Progenitor cell of endocrine pancreas (in vitro differentiated cells): ENCODE data around the gene SSH2. TPM values are rescaled to one million over a fixed set of nuclear protein-coding genes. Genes with fewer than 3 reads are reported as not detected.
"Not testable (repeated sequence)": the region's sequence is repeated elsewhere in the genome, so short reads cannot be mapped to it uniquely, and the experiment has no call there.

Source experiments
- DNase-seq: peaks from one replicate; pipeline ENCODE4 v3.0.0; 2021; ENCODE audit warnings: low spot score; ENCODE audit not compliant: unreplicated experiment
- H3K27ac Mint-ChIP-seq: 2 replicates; pipeline ENCODE4 v1.8.0; 2021; ENCODE audit warnings: mild to moderate bottlenecking, moderate library complexity, mixed read lengths
- H3K27me3 Mint-ChIP-seq: 2 replicates; pipeline ENCODE4 v1.8.0; 2021; ENCODE audit warnings: mixed read lengths
- H3K36me3 Mint-ChIP-seq: 2 replicates; pipeline ENCODE4 v1.8.0; 2022; ENCODE audit warnings: mixed read lengths; ENCODE audit not compliant: insufficient read depth
- H3K4me1 Mint-ChIP-seq: 2 replicates; pipeline ENCODE4 v1.8.0; 2021; ENCODE audit warnings: low read depth, mixed read lengths
- H3K4me3 Mint-ChIP-seq: 2 replicates; pipeline ENCODE4 v1.8.0; 2021; ENCODE audit warnings: low read depth, mild to moderate bottlenecking, moderate library complexity, mixed read lengths
- H3K9me3 Mint-ChIP-seq: 2 replicates; pipeline ENCODE4 v1.8.0; 2021; ENCODE audit warnings: low read depth, mixed read lengths
- CTCF ChIP-seq: fragments of 200-600 bp; sonication (generic); IDR thresholded peaks from one replicate; pipeline ENCODE4 v1.5.0; 2021; ENCODE audit warnings: antibody characterized with exemption, mild to moderate bottlenecking; ENCODE audit not compliant: unreplicated experiment
- total RNA-seq: library from RNA; stranded (reverse); gene quantifications from 2 replicates; pipeline ENCODE4 v1.2.1, GENCODE V29; 2021

The SSH2 gene
- total RNA-seq, 1 donor from 2014 or later: 20.7 TPM

GRCh38 chr17:29787995-29788394, 142.0 kb downstream of the SSH2 start:
- H3K4me3 Mint-ChIP-seq: no peak overlapping the region
- TF ChIP-seq CTCF: no peak

DNA sequence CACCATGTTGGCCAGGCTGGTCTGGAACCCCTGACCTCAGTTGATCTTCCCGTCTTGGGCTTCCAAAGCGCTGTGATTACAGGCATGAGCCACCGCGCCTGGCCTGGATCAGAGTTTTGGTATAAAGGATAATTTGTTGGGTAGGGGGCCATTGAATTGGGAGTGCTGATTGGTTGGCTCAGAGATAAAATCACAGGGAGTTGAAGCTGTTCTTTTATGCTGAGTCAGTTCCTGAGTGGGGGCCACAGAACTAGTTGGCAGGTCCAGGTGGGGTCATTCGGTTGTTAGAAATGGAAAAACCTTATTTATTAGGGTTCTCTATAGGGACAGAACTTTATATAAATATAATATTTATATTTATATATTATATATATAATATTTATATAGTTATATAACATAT, 147.1 kb downstream of the SSH2 start:
- no peak for TF ChIP-seq CTCF
- Mint-ChIP-seq H3K27ac (no peak overlapping the region), H3K36me3 (peaks cover 10% of the 10 kb centered on the region), H3K9me3 (no peaks in the 10 kb centered on the region), H3K27me3 (no peaks in the 10 kb centered on the region), H3K4me3 (no peak overlapping the region), H3K4me1 (peaks cover 2% of the 10 kb centered on the region)
- DNase-seq: no peak

More at GRCh38 chr17:29787995-29788394, 142.0 kb downstream of the SSH2 start:
- H3K9me3 Mint-ChIP-seq: no peaks in the 10 kb centered on the region
- peaks cover 8% of the 10 kb centered on the region for H3K36me3 Mint-ChIP-seq
- H3K27ac Mint-ChIP-seq: no peak overlapping the region
- no peak for DNase-seq
- H3K4me1 Mint-ChIP-seq: peaks cover 11% of the 10 kb centered on the region
- no peaks in the 10 kb centered on the region for H3K27me3 Mint-ChIP-seq

GRCh38 chr17:29779812-29780190, 150.2 kb downstream of the SSH2 start:
- not testable (repeated sequence) for H3K27ac Mint-ChIP-seq, H3K4me1 Mint-ChIP-seq, H3K4me3 Mint-ChIP-seq, H3K27me3 Mint-ChIP-seq, H3K36me3 Mint-ChIP-seq, DNase-seq, H3K9me3 Mint-ChIP-seq

DNA sequence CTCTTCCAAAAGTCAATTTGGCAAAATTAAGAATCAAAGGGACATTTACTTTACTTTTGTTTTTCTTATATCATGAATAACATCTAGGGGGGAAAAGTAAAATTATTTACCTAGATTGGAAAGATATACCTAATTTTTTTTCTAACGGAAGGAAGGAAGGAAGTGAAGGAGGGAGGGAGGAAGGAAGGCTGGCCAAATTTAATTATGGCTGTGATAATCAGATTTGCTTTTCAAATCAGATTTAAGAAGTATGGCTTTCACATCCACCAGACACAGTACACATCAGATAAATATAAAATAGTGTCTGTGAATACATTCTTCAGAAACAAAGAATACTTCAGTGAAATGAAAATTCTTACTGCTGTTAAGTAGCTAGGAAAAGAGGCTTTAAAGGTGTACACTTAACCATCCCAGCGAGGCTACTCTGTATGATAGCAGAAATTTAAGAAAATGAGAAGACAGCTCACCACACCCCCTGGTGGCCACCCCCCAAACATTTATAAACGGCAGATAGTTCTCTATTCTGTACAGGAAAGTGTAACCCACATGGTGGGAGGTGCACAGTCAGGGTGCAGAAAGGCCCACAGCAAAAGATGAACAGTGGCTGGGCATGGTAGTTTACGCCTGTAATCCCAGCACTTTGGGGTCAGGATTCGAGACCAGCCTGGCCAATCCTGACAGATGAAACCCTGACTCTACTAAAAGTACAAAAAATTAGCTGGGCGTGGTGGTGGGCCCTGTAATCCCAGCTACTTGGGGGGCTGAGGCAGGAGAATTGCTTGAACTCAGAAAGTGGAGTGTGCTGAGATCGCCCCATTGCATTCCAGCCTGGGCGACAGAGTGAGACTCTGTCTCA, 150.8 kb downstream of the SSH2 start:
- Mint-ChIP-seq H3K4me1 (no peaks in the 10 kb centered on the region), H3K36me3 (peaks cover 5% of the 10 kb centered on the region), H3K27ac (no peak overlapping the region), H3K27me3 (no peaks in the 10 kb centered on the region), H3K9me3 (no peaks in the 10 kb centered on the region), H3K4me3 (no peak overlapping the region)
- DNase-seq: peak; percentile 15
- TF ChIP-seq CTCF: peak; percentile 70

DNA sequence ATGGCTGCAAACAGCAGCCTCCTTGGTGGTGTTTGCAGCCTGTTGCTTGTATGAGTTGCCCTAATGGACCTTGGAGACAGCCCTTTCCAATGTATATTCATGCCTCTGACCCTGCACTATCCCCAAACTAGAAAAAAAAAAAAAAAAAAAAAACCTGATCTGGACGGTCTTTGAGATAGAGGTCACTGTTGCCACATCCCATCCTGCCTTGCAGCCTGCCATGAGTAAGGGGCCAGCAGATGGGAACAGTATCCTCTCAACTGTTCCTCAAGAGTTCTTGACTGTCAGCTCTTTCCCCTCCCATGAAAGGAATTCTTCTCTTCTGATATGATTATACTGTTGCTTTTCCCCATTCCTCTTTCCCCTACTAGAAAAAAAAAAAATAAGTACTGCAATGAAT, 152.4 kb downstream of the SSH2 start:
- no peak for DNase-seq
- no peak for TF ChIP-seq CTCF
- Mint-ChIP-seq H3K36me3 (peaks cover 2% of the 10 kb centered on the region), H3K27ac (no peak overlapping the region), H3K27me3 (no peaks in the 10 kb centered on the region), H3K4me3 (no peak overlapping the region), H3K4me1 (no peaks in the 10 kb centered on the region), H3K9me3 (no peaks in the 10 kb centered on the region)

DNA sequence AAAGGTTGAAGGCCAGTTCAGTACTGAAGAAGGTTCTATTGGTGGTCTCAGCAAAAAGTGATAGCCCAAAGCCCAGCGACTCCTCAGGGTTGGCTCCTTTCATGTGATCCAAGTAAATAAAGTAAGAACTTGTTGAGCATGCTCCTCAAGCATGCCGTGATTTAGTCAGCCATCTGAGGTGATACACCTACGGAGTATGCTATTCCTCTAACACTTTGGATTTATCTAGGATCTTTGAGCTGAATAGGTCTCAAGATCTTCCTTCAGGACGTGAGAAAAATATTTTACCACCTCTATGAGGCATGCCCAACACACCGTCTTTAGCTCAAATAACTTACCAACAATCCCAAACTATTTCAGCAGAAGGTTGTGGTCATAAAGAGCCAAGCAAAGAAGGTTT, 154.0 kb downstream of the SSH2 start:
- Mint-ChIP-seq H3K4me1 (no peaks in the 10 kb centered on the region), H3K27ac (no peak overlapping the region), H3K27me3 (no peaks in the 10 kb centered on the region), H3K36me3 (peaks cover 2% of the 10 kb centered on the region), H3K4me3 (no peak overlapping the region), H3K9me3 (no peaks in the 10 kb centered on the region)
- no peak for DNase-seq
- TF ChIP-seq CTCF: no peak
